HuH-7 (cell line): Measurements from ENCODE around the gene MALL.
"Not testable (repeated sequence)": the region's sequence is repeated elsewhere in the genome, so short reads cannot be mapped to it uniquely, and the experiment has no call there.

ENCODE experiments used
- DNase-seq: peaks from one replicate; pipeline ENCODE4 v3.0.0; 2011; ENCODE audit warnings: low spot score

MALL gene

DNA sequence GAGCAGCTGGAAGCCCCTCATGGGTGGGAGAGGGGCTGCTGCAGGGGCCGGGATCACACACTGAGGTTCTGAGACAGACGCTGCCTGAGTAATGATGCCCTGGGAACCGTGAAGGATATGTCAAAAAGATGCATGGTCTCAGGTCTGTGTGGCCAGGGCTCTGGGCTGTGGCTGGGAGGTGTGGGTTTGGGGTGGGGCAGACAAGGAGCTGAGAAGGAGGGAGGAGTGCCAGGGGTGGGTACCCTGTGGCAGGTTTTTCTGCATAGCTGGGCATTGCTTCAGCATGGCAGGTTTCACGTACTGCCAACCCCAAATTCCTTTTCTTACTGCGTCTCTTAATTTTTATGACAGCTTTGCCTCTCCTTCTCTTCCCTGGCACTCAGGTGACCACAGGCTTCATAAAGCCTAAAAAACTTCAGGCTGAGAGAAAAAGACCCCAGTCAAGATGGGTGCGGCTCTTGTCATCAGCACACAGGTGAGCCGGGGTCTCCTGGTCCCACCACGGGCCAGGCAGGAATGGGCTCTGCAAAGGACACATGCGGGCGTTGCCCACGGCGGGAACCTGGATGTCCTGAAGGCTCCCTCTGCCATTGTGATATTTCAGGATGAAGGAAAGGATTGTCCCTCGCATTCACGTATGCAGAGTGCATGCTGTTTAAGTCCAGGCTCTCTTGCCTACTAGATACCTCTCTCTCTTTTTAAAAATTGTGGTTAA is 18.0 kb downstream of the MALL start:
- DNase-seq, result no peak

- no peak for DNase-seq
Observed at GRCh38 chr2:110095994-110096633, 19.5 kb downstream of the MALL start.

DNA sequence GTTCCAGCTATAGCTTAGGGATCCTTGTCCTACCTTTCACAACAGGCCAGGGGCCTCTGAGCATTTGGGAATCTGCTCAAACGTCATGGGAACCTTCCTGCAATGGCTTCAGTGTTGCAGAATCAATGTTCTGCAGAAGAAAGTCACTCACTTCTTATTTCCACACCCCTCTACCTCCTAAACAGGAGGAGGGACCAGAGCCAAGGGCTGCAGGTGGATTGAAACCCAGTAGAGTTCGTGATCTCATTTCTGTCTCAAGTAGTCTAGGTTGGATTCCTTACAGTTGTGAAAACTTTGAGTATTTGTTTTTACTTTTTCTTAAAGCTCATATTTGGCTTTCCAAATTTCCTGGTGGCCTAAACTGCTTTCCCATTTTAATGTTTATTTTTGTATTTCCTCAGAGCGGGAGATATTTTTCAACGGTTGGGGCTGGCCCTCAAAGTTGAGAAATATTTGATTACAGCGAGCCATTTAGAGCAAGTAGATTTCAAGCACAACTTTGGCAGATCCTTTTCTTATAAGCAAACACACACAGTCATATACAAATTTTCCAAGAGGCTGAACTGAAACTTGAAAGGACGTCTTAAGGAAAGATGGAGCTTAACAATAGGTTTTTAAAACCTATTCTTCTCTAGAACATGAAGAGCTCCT is 20.6 kb downstream of the MALL start:
- DNase-seq, result not testable (repeated sequence)

DNA sequence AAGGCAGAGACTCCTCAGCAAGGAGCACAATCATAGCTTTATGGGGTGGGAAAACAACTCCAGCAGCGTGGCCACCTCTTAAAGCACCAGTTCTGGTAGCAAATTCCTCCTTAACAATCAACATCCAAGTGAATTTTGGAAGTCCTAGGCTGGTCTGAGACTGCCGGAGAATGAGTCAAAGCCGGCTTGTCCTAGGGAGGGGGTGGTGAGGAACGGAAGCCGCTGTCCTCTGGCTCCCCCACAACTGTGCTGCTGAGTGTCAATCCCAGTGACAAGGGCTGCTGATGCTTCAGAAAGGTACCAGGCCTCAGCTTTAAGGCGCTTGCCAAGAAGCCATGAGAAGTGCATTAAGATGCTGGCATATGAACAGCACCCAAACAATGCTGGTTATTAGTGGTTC is 21.7 kb downstream of the MALL start:
- DNase-seq, result not testable (repeated sequence)

GRCh38 chr2:110090164-110090563 is 25.5 kb downstream of the MALL start:
- DNase-seq, result not testable (repeated sequence)

- not testable (repeated sequence) for DNase-seq
Observed at GRCh38 chr2:110083757-110084156, 31.9 kb downstream of the MALL start.

GRCh38 chr2:110083162-110083561 is 32.5 kb downstream of the MALL start:
- not testable (repeated sequence) for DNase-seq

GRCh38 chr2:110078104-110078503 is 37.5 kb downstream of the MALL start:
- DNase-seq, result not testable (repeated sequence)

GRCh38 chr2:110075896-110076295 is 39.7 kb downstream of the MALL start:
- DNase-seq, result not testable (repeated sequence)

- not testable (repeated sequence) for DNase-seq
Observed at GRCh38 chr2:110069869-110070268, 45.8 kb downstream of the MALL start.

- DNase-seq, result not testable (repeated sequence)
Observed at GRCh38 chr2:110068153-110068552, 47.5 kb downstream of the MALL start.

- not testable (repeated sequence) for DNase-seq
Observed at GRCh38 chr2:110062332-110062731, 53.3 kb downstream of the MALL start.

DNA sequence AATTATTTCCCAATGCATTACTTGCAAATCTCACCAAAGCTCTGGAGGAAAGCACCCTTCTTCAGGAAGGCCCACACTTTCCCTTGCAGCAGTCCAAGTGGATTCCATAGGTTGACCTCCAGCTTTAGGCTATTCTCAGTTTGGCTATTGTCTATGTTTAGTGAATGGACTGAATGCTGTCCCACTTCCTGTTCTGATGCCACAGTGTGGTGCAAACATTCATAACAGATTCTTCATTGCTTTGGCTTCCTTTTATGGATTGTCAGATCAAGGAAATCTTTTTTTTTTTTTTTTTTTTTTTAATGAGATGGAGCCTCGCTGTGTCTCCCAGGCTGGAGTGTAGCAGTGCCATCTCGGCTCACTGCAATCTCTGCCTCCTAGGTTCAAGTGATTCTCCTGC is 55.1 kb downstream of the MALL start:
- DNase-seq, result not testable (repeated sequence)

GRCh38 chr2:110059694-110060358 is 55.8 kb downstream of the MALL start:
- DNase-seq, result not testable (repeated sequence)

GRCh38 chr2:110059009-110059693 is 56.5 kb downstream of the MALL start:
- not testable (repeated sequence) for DNase-seq

DNA sequence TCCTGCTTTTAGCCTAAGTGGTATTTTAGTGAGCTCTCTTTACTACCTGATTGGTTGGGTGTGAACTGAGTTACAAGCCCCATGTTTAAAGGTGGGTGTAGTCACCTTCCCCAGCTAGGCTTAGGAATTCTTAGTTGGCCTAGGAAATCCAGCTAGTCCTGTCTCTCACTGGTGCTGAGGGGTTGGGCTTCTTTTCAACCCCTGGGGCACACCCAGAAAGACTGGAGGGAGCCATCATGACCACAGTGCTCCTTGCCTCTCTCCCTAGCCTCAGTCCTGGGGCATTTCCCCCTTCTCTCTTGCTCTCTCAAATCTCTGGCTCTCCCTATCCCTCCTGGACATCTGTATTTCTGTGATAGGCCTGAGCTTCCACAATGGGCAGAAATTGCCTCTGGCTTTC is 57.6 kb downstream of the MALL start:
- not testable (repeated sequence) for DNase-seq

DNA sequence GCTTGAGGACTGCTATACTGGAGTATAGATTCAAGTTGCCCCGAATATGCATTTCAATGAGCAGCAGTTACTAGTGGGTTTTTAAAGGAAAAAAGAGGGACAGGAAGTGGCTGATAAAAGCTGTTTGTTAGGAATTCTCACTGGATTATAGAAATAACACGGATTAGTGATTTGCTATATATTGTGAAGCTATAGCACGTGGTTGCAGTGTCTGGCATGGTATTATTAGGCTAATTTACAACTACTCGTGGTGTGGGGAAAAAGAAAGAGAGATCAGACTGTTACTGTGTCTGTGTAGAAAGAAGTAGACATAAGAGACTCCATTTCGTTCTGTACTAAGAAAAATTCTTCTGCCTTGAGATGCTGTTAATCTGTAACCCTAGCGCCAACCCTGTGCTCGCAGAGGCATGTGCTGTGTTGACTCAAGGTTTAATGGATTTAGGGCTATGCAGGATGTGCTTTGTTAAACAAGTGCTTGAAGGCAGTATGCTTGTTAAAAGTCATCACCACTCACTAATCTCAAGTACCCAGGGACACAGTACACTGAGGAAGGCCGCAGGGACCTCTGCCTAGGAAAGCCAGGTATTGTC is 59.7 kb downstream of the MALL start:
- DNase-seq, result not testable (repeated sequence)

DNA sequence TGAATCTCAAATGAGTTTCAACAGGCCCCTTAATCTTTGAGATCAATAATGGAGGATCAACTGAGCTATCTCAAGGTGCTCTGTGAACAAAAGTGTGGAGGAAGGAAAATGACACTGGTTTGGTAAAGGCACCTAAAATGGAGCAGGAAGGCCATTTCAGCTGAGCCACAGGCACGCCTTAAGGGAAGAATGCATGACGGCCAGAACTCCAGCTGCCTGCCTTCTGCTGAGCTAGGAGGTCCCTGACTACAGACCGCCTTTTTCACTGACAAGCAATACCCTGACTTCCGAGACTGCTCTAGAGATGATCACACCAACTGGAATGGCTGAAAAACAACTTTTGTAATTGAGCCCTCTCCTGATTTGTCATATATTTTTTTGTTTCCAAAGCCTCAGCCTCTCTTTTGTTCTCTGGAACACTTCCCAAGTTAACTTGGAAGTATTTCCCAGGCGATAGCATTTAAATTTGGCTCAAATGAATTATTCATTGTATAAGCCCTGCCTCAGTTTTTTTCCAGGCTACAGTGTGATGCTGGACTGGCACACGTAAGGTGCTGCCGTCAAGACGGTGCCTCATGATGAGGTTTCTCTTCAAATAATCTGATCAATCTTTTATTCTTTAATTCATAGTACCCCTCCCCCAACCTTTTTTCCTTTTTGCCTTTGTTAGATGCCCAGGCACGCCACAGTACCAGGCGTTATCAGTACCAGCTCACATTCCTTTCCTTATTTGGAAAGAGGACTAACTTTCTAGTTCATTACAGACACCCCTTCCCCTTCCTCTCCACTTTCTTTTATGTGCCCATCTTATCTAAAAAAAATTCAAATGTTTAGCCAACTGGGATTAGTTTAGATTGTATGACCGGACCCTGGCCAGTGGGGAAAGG is 60.9 kb downstream of the MALL start:
- DNase-seq, result not testable (repeated sequence)

- DNase-seq, result not testable (repeated sequence)
Observed at GRCh38 chr2:110053688-110054087, 61.9 kb downstream of the MALL start.

GRCh38 chr2:110052166-110052565 is 63.5 kb downstream of the MALL start:
- DNase-seq, result not testable (repeated sequence)
